Uterine smooth muscle cell (primary cell): ENCODE results near the gene MASTL. TPM values are rescaled to one million over a fixed set of nuclear protein-coding genes. Genes with fewer than 3 reads are reported as not detected.

Experiments
- total RNA-seq: library from RNA; depleted of rRNA; stranded (reverse); fragments of >200 nt; gene quantifications from 2 replicates; pipeline ENCODE4 v1.2.3, GENCODE V29; 2014

Gene MASTL
- total RNA-seq = 13.5 and 32.8 TPM in 2 replicates

GRCh38 chr10:27155066-27155754 lies at the start of gene MASTL:
MASTL (plus strand) TSS chr10:27155352; CDS start chr10:27155427, 75 bp downstream.

Other genes starting within 250 kb of the MASTL start
- gene ANKRD26, start 54.9 kb upstream of the MASTL start, total RNA-seq = 13.4 and 14.6 TPM in 2 replicates
- 114 and 123 TPM in 2 replicates for gene YME1L1, start 968 bp upstream of the MASTL start, total RNA-seq
- 24.8 and 26.5 TPM in 2 replicates for gene ACBD5, start 85.4 kb downstream of the MASTL start, total RNA-seq